Sigmoid colon (tissue), 3 donors: ENCODE measurements around the gene DDX27.

ENCODE experiments used
- CTCF ChIP-seq, 4 experiments: fragments of 450-650 bp in 3 of 4; fragments of 200-600 bp in 1 of 4; IDR thresholded peaks; one replicate each; pipeline ENCODE4 v1.5.1; 2016 to 2019; ENCODE audit warnings: antibody characterized with exemption in 4 of 4, mild to moderate bottlenecking in 3 of 4, moderate library complexity in 2 of 4
- POLR2A ChIP-seq, 2 donors: fragments of 450-650 bp; IDR thresholded peaks; one replicate each; pipeline ENCODE4 v1.6.1; 2016; ENCODE audit warnings: antibody characterized with exemption in 2 of 2, mild to moderate bottlenecking in 2 of 2, moderate library complexity in 2 of 2

DNA sequence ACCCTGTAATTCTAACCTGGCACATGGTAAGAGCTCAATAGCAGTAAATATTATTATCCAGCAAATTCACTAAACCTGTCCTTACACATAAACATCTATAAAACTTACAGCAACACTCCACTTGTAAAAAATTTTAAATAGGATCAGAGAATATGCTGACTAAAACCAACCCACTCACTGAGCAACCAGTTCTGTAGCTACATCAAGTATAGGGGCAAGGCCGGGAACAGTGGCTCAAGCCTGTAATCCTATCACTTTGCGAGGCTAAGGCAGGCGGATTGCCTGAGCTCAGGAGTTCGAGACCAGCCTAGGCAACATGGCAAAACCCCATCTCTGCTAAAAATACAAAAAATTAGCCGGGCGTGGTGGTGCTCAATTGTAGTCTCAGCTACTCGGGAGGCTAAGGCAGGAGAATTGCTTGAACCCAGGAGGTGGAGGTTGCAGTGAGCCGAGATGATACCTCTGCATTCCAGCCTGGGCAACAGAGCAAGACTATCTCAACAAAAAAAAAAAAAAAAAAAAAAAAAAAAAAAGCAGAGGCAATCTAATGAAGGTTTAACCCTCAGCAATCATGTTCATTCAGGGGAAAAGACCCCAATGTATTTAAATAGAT, 37.8 kb upstream of the DDX27 start:
- TF ChIP-seq CTCF (IDR thresholded peaks at IDR 0.05) (no peak), POLR2A (IDR thresholded peaks at IDR 0.05) (no peak)
